WI38 (cell line): ENCODE measurements around the gene PGAP6.
"Not testable (repeated sequence)": the region's sequence is repeated elsewhere in the genome, so short reads cannot be mapped to it uniquely, and the experiment has no call there.

Experiments used
- H3K4me3 ChIP-seq: 2 replicates; pipeline ENCODE4 v1.5.1; 2011; ENCODE audit warnings: low read depth, mild to moderate bottlenecking, control low read depth, low read length
- TF ChIP-seq, protein P1 (sequence below): IDR thresholded peaks from 2 replicates; pipeline ENCODE4 v1.5.1; 2012; ENCODE audit warnings: low read depth, mild to moderate bottlenecking, control low read depth, low read length

PGAP6 gene

DNA sequence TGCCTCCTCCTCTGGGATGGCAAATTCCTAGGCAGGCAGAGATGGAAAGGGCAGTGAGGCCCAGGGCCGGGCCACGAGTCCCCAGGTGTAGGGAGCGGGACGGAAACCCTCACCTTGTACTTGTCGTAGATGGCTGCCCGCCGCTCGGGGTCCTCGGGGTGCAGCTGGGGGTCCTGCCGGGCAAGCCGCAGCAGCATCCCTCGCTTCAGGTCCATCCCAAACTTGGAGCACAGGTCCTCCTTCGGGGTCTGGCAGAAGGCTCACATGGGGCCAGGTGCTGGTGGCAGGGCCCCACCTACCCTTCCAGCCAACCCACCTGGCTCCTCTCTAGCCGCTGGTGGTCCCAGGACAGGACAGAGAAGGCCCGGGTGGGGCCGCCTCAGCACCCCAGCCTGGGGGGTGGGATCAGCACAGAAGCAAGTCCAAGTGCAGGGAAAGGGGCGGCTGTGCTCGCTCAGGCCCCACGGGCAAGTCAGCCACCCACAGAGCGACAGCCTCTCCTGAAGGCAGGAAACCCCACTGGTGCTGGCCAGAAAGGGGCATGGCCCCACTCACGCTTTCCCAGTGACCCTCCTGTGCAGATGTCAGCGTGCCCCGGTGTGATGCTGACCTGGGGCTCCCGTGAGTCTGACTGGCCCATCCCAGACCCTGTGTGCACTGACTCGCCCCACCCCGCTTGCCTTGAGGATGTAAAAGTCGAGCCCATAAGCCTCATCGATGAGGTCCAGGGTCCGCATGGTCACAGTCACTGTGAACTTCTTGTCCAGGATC is 13.2 kb downstream of the PGAP6 start:
- H3K4me3 ChIP-seq: no peak overlapping the region
- TF ChIP-seq, protein P1, sequence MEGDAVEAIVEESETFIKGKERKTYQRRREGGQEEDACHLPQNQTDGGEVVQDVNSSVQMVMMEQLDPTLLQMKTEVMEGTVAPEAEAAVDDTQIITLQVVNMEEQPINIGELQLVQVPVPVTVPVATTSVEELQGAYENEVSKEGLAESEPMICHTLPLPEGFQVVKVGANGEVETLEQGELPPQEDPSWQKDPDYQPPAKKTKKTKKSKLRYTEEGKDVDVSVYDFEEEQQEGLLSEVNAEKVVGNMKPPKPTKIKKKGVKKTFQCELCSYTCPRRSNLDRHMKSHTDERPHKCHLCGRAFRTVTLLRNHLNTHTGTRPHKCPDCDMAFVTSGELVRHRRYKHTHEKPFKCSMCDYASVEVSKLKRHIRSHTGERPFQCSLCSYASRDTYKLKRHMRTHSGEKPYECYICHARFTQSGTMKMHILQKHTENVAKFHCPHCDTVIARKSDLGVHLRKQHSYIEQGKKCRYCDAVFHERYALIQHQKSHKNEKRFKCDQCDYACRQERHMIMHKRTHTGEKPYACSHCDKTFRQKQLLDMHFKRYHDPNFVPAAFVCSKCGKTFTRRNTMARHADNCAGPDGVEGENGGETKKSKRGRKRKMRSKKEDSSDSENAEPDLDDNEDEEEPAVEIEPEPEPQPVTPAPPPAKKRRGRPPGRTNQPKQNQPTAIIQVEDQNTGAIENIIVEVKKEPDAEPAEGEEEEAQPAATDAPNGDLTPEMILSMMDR: no peak

DNA sequence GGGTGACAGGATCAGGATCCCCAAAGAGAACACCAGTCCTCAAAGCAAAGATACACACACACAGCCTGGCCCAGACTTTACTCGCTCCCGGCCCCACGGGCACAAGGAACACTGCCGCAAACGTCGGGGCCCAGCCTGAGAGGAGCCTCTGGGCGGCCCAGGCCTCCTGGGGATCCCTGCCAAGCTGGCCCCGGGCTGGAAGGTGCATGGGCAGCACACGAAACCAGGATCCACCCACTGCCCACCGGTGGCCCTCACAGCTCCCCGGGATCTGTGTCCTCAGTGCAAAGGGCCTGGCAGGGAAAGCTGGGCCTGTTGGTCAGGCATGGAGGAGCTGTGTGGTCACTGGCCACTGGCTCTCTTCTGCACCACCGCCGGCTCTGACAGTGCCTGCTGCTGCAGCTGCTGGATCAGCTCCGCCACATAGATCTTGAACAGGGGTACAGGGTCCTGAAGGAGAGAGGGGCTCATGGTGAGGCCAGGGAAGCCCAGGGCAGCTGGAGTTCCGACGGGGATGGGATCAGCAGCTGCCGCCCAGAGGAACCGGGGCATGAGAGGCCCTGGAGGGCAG is 14.4 kb downstream of the PGAP6 start:
- TF ChIP-seq, protein P1: no peak
- no peak overlapping the region for H3K4me3 ChIP-seq

DNA sequence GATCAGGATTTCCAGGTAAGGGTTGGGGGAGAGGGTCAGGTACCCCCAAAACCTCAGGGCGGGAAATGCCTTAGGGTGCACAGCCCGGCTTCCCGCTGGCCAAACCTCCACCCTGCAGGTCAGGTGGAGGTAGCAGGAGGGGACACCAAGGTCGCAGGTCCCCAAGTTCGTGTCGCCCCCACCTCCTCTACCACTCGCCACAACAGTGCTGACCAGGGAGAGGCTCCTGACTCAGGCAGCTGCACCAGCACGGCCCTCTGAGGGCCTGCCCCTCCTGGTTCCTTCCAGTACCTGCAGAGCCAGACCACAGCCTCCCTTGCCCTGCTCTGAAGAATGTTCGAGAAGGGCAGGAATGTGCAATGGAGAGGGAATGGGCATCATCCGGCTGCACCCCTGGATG is 15.3 kb downstream of the PGAP6 start:
- TF ChIP-seq, protein P1: no peak

GRCh38 chr16:364595-365491 is 16.9 kb downstream of the PGAP6 start:
- no peak overlapping the region for H3K4me3 ChIP-seq
- TF ChIP-seq, protein P1: no peak

More for the DNA sequence above, 15.3 kb downstream of the PGAP6 start:
- no peak overlapping the region for H3K4me3 ChIP-seq

- H3K4me3 ChIP-seq: no peak overlapping the region
- TF ChIP-seq, protein P1: no peak
These were observed 17.9 kb downstream of the PGAP6 start for GRCh38 chr16:363766-364490.

GRCh38 chr16:363110-363765 is 18.5 kb downstream of the PGAP6 start:
- TF ChIP-seq, protein P1: no peak

GRCh38 chr16:362702-362999 is 19.1 kb downstream of the PGAP6 start:
- H3K4me3 ChIP-seq: not testable (repeated sequence)

More at GRCh38 chr16:363110-363765, 18.5 kb downstream of the PGAP6 start:
- H3K4me3 ChIP-seq: no peak overlapping the region
